ENCODE results near the gene RASA3.
"Not testable (repeated sequence)": the region's sequence is repeated elsewhere in the genome, so short reads cannot be mapped to it uniquely, and the experiment has no call there.

RASA3 gene

GRCh38 chr13:114155926-114156883 lies 23.8 kb upstream of the RASA3 start:
- no peak for DNase-seq (ENCODE audit: low read depth in 2 of 2)

DNA sequence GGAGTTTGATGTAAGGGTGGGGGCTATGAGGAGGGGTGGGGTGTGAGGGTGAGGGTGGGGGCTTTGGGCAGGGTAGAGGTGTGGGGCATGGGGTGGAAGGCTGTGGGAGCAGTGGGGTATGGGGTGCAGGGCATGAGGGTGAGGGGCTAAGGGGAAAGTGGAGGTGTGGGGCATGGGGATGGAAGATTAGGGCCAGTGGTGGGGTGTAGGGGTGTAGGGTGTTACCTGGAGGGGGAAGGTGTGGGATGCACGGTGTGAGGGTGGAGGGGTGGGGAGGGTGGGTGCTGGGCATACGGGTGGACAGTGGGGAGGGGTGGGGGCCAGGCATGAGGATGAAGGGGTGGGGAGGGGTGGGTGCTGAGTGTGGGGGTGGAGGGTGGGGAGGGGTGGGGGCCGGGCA lies 22.9 kb upstream of the RASA3 start:
- no peak for DNase-seq (ENCODE audit: low read depth in 2 of 2)

DNA sequence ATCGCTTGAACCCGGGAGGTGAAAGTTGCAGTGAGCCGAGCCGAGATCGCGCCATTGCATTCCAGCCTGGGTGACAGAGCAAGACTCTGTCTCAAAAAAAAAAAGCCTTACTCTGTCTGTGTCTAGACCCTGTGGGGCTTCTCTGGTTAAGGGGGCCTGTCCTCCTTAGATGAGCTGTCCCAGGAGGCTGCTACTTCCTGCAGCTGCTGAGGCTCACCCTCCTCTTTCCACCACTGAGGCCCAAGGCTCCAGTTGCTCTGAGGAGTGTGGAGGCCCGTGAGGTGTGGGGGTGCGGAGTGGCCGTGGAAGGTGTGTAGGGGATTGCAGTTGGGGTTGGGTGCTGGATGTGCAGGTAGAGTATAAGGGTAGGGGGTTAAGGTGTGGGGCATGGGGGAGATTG lies 22.1 kb upstream of the RASA3 start:
- DNase-seq (ENCODE audit: low read depth in 2 of 2) = no peak

DNA sequence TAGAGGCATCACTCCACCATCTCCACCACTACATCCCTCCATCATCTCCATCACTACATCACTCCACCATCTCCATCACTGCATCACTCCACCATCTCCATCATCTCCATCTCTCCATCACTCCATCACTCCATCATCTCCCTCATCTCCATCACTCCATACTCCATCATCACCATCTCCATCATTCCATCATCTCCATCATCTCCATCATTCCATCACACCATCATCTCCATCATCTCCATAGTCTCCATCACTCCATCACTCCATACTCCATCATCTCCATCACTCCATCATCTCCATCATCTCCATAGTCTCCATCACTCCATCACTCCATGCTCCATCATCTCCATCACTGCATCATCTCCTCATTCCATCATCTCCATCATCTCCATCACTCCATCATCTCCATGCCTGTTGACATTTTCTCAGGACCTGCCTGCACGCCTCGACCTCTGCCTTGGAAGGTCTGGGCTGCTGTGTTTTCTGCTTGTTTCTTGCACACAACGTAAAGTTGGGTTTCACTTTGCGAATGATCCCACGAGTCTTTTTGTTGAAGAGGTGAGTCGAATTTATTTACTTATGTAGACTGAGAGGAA lies 21.2 kb upstream of the RASA3 start:
- DNase-seq (ENCODE audit: low read depth in 2 of 2) = no peak

DNA sequence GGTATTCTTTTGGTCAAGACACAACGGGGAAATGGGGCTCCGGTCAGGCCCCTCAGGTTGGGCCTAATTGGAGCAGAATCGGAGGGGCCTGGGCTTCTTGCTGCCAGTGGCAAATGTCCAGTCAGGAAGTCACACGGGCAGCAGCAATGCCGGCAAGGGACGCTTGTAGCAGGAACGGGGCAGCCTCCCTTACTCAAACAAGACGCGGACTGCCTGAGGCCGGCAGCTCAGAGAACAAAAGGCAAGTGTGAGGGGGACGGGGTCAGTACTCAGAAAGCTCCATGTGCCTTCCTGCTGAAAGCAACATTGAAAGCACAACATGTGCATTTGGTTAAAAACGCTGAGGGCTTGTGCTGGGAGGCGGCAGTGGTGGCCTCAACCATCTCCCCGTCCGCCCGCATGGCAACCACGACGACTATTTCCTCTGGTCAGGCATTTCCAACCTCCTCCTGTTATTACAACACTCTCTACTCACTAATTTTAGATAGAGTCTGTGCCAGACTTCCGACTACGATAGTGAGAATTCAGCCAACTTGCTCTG lies 20.5 kb upstream of the RASA3 start:
- no peak for DNase-seq (ENCODE audit: low read depth in 2 of 2)

DNA sequence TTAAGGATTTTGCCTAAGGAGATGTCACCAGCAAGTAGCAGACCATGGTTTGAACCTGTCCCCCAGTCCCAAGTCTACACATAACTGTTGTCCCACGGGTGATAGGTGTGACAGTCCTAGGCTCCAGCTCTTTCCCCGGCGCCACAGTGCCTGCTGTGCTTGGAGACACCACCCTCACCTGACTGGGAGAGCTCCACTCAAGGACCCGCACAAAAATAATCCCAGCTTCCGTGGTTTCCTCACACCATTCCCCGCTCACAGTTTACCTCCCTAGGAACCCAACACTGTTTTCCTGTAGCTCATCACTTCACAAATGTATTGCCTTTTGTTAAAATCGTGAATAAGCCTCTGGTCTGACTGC lies 19.8 kb upstream of the RASA3 start:
- DNase-seq (ENCODE audit: low read depth in 2 of 2) = no peak

DNA sequence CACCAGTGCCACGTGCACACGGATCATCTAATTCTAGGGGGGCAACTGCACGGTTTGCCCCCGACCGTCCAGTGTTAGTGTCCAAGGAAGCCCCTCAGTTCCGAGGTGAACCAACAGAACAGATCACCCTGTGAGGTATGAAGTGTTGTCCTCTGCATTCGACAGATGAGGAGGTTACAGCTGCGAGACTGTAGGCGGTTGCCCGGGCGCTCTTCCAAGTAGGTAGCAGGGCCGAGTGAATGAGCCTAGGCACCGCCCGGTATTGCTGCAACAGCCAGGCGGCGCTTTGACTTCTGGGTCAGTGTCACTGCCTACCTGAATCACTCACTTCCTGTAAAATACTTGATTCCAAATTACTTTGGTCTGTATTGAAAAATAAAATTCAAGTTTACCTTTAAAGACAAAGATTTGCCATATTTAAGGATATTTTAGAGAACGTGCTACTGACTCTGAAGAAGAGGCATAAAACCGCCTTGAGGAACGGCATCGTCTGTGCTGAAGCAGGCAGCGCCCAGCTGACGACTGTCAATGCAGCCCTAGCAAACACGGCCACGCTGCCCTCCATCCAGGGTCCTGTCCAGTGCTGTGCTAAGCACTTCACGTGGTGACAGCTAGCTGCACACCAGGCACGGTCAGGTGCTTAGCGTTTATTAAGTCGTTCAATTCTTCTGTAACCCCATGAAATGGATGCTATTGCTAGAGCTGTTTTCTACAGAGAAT lies 19.3 kb upstream of the RASA3 start:
- no peak for DNase-seq (ENCODE audit: low read depth in 2 of 2)

- DNase-seq (ENCODE audit: low read depth in 2 of 2) = no peak
These were observed 18.6 kb upstream of the RASA3 start for GRCh38 chr13:114151031-114151430.

DNA sequence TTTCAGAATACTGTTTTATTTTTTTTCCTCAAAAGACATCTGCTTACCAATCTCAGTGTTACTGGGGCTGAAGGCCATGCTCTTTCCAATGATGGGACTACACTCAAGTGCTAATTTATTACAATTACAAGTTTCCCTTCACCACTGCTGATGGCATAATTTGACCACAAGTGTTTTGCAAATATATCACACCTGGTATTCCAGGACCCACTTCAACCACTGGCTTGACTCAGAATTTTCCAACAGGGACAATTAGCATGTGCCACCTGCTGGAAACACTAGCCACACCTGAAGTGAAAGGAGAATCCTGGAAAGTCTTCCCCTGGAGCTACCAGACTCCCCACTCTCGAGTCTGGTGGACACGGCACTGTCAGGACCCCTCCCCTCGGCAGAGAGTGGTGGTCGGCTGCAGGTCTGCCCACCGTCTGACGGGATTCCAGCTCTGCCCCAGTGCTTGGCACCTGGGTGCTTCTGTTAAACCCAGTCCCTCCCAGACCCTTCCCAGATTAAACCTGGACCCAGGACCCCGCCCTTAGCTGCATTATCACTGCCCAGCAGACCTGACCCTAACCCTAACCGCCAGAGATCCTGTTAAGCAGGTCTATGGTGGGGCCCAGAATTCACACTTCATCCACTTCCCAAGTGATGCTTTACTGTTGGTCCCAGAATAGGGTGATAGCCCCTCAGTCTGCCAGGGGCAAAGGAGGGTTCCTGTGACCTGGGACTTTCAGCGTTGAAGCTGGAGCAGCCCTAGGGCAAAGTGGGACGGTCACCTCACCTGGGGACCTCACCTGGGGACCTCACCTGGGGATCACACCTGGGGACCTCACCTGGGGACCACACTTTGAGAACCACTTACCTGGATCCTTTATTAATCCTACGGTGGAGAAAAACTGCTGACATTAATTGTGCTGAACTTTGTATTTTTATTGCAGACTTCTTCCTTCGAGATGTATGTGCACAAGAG lies 17.6 kb upstream of the RASA3 start:
- DNase-seq (ENCODE audit: low read depth in 2 of 2) = no peak

DNA sequence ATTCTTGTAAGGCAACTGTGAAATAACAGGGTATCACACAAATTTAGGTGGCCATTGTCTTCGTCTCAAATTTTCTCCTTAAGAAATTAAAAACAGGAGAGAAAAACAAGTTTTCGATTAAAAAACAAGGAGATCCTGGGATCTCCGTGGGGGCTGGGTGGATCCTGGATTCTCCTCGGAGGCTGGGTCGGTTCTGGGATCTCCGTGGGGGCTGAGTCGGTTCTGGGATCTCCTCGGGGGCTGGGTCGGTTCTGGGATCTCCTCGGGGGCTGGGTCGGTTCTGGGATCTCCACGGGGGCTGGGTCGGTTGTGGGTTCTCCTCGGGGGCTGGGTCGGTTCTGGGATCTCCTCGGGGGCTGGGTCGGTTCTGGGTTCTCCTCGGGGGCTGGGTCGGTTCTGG lies 16.5 kb upstream of the RASA3 start:
- DNase-seq (ENCODE audit: low read depth in 2 of 2) = not testable (repeated sequence)

DNA sequence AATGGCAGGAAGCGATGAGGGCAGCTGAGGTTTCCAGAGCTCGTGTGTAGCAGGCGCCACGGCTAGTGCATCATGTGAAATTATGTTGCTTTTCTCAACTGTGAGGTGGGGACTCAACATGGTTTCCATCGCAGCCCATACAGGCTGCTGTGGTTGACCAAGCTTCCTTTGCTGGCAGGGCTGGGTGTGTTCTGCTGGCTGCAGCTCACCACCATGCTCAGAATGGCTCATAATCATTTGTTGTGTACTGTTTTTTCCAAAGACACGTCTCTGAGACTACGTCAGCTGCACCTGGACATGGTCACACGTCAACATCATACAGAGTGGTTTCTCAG lies 16.1 kb upstream of the RASA3 start:
- DNase-seq (ENCODE audit: low read depth in 2 of 2) = peak; percentile 74 to 75

DNA sequence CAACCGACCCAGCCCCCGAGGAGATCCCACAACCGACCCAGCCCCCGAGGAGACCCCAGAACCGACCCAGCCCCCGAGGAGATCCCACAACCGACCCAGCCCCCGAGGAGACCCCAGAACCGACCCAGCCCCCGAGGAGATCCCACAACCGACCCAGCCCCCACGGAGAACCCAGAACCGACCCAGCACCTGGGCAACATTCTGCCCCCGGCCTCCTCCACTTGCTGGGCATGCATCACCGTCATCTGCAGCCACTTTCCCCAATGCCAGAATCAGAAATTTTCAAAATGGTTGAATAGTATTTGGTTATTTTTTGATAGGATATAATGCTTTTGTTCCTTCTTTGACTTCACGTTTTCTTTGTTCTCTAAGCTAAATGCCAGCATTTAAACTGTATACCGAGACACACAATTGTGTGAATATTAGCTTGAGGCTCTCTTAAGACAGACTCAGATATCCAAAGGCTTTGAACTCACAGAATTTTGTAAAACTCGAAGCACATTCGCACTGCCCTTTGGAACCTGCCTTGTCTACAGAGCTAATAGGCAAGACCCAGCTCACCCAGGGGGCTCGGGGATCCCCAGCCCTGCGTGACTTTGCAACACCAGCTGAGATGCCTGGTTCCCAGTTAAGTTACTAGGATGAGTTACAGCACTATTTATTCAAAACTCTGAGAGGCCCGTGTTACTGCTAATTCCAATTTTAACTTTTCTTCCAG lies 15.5 kb upstream of the RASA3 start:
- DNase-seq (ENCODE audit: low read depth in 2 of 2) = no peak

- no peak for DNase-seq (ENCODE audit: low read depth in 2 of 2)
These were observed 14.2 kb upstream of the RASA3 start for GRCh38 chr13:114146629-114147028.

GRCh38 chr13:114146173-114146572 lies 13.8 kb upstream of the RASA3 start:
- DNase-seq (ENCODE audit: low read depth in 2 of 2) = no peak

- no peak for DNase-seq (ENCODE audit: low read depth in 2 of 2)
These were observed 13.3 kb upstream of the RASA3 start for GRCh38 chr13:114145722-114146121.

DNA sequence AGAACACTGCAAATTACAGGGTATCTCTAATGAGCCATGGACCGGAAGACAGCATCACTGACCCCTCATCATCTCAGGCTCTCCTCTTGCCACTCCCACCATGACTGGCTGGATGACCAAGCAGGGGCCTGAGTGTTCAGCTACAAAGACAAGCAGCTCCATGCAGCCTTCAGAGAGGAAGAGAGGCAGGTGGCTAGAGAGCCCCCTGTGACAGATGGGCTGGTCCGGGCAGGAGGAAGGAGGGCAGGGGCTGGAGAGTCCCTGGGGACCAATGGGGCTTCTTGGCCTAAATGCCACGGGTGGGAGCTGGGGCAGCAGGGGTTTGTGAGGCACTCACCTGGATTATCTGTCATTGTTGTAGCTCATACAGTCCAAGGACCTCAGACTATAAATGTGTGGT lies 12.8 kb upstream of the RASA3 start:
- no peak for DNase-seq (ENCODE audit: low read depth in 2 of 2)

GRCh38 chr13:114144606-114145244 lies 12.3 kb upstream of the RASA3 start:
- no peak for DNase-seq (ENCODE audit: low read depth in 2 of 2)

DNA sequence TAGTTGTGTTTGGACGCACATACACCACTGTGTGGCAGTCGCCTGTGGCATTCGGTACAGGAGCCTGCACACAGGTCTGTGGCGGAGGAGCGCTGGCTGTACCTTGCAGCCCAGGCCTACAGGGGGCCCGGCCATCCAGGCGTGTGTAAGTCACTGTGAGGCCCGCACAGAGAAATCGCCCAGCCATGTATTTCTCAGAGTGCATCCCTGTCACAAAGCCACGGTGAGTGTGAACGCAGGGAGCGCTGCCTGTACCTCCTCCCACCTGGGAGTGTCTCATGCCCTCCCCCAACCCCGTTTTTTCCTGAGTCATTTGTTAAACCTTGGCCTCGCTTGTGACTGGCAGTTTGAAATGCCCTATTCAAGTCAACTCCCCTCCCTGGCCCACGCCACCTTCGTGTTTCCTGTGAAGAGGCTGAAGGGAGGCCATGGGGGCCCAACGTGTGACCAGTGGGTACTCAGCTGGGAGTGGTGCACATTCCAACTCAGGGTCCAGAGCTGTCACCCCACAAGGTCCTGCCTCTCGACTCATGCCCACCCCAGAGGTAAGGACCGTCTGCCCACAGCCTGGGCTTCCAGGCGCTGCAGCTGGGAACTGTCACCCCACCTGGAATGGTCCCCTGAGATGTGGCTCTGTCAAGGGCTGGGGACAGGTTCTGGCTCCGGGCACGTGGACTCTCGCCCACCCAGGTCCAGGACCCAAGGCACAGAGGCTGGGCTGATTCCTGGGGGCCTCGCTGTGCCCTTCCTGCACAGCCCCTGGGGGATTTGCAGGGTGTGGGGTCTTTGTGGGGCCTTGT lies 11.6 kb upstream of the RASA3 start:
- no peak for DNase-seq (ENCODE audit: low read depth in 2 of 2)

Measured in stimulated activated CD8-positive, alpha-beta memory T cell treated with anti-CD3 and anti-CD28 coated beads, Interleukin-2, amount 100 ng/mL, for 1 hour (primary cell).